SJSA1 (cell line): ENCODE results near the gene INTS14. TPM values are rescaled to one million over a fixed set of nuclear protein-coding genes. Genes with fewer than 3 reads are reported as not detected.

Source experiments
- total RNA-seq: library from RNA; depleted of rRNA; stranded (reverse); fragments of >200 nt; shearing (Covaris generic); gene quantifications from 2 replicates; pipeline ENCODE4 v1.2.3, GENCODE V29; 2014; rRNA removed

Gene INTS14
- total RNA-seq, 1 experiment from 2014 or later, result 29.4 TPM

Other genes starting within 250 kb of the INTS14 start
- gene IGDCC3, start 233.1 kb downstream of the INTS14 start, total RNA-seq, result not detected in 2 replicates
- 0.47 and 0.91 TPM in 2 replicates for gene IGDCC4, start 188.2 kb downstream of the INTS14 start, total RNA-seq
- 40.4 and 53.2 TPM in 2 replicates for gene DPP8, start 93.4 kb downstream of the INTS14 start, total RNA-seq
- gene HACD3, start 80.7 kb downstream of the INTS14 start, total RNA-seq, result 146 and 177 TPM in 2 replicates
- 6.0 and 8.2 TPM in 2 replicates for gene SLC24A1, start 10.8 kb upstream of the INTS14 start, total RNA-seq
- gene DENND4A, start 181.2 kb upstream of the INTS14 start, total RNA-seq, result 3.9 and 8.9 TPM in 2 replicates